Right renal cortex interstitium (tissue), 3 donors: ENCODE data around the gene NBPF11. TPM values are rescaled to one million over a fixed set of nuclear protein-coding genes. Genes with fewer than 3 reads are reported as not detected.
"Not testable (repeated sequence)": the region's sequence is repeated elsewhere in the genome, so short reads cannot be mapped to it uniquely, and the experiment has no call there.

Experiments used
- DNase-seq, 3 donors: peaks; one replicate each; pipeline ENCODE4 v3.0.0-alpha.2; 2013; ENCODE audit warnings: low read depth in 3 of 3, low spot score in 2 of 3
- polyA plus RNA-seq, 3 donors: library from polyadenylated mRNA; unstranded; fragments of 120-200 nt; gene quantifications; one replicate each; pipeline ENCODE4 v1.2.1, GENCODE V29; 2013; ENCODE audit not compliant: insufficient read length in 3 of 3

The NBPF11 gene
- 10 to 100 TPM; 25.8 to 29.9 (median 27.7) TPM for polyA plus RNA-seq

- DNase-seq = not testable (repeated sequence)
Observed at GRCh38 chr1:148151911-148152656, at the start of gene NBPF11. NBPF11 (minus strand) TSS chr1:148152281; CDS start chr1:148127003, 25,278 bp downstream.

GRCh38 chr1:148197396-148197795 lies 45.3 kb upstream of the NBPF11 start:
- DNase-seq = not testable (repeated sequence)

- not testable (repeated sequence) for DNase-seq
Observed at GRCh38 chr1:148196949-148197348, 44.9 kb upstream of the NBPF11 start.

- DNase-seq = not testable (repeated sequence)
Observed at GRCh38 chr1:148195115-148195514, 43.0 kb upstream of the NBPF11 start.

GRCh38 chr1:148188768-148189167 lies 36.7 kb upstream of the NBPF11 start:
- DNase-seq = not testable (repeated sequence)

- DNase-seq = not testable (repeated sequence)
Observed at GRCh38 chr1:148178682-148179081, 26.6 kb upstream of the NBPF11 start.

- not testable (repeated sequence) for DNase-seq
Observed at GRCh38 chr1:148175414-148175813, 23.3 kb upstream of the NBPF11 start.

- not testable (repeated sequence) for DNase-seq
Observed at GRCh38 chr1:148171995-148172394, 19.9 kb upstream of the NBPF11 start.

GRCh38 chr1:148166558-148167492 lies 14.7 kb upstream of the NBPF11 start:
- DNase-seq = no peak

GRCh38 chr1:148162363-148162762 lies 10.3 kb upstream of the NBPF11 start:
- DNase-seq = no peak

GRCh38 chr1:148161053-148161901 lies 9.2 kb upstream of the NBPF11 start:
- DNase-seq = no peak

GRCh38 chr1:148160343-148161052 lies 8.4 kb upstream of the NBPF11 start:
- DNase-seq = no peak

- no peak for DNase-seq
Observed at GRCh38 chr1:148160048-148160342, 7.9 kb upstream of the NBPF11 start.

- no peak for DNase-seq
Observed at GRCh38 chr1:148158341-148159003, 6.4 kb upstream of the NBPF11 start.

- not testable (repeated sequence) for DNase-seq
Observed at GRCh38 chr1:148157803-148158202, 5.7 kb upstream of the NBPF11 start.

GRCh38 chr1:148155494-148156275 lies 3.6 kb upstream of the NBPF11 start:
- DNase-seq = not testable (repeated sequence)

- DNase-seq = not testable (repeated sequence)
Observed at GRCh38 chr1:148152795-148153194, 714 bp upstream of the NBPF11 start.

- DNase-seq = not testable (repeated sequence)
Observed at GRCh38 chr1:148151371-148151819, 686 bp downstream of the NBPF11 start.

GRCh38 chr1:148150945-148151344 lies 1.1 kb downstream of the NBPF11 start:
- DNase-seq = not testable (repeated sequence)
